ENCODE data around the gene SPOCK3.
"Not testable (repeated sequence)": the region's sequence is repeated elsewhere in the genome, so short reads cannot be mapped to it uniquely, and the experiment has no call there.

Gene SPOCK3

DNA sequence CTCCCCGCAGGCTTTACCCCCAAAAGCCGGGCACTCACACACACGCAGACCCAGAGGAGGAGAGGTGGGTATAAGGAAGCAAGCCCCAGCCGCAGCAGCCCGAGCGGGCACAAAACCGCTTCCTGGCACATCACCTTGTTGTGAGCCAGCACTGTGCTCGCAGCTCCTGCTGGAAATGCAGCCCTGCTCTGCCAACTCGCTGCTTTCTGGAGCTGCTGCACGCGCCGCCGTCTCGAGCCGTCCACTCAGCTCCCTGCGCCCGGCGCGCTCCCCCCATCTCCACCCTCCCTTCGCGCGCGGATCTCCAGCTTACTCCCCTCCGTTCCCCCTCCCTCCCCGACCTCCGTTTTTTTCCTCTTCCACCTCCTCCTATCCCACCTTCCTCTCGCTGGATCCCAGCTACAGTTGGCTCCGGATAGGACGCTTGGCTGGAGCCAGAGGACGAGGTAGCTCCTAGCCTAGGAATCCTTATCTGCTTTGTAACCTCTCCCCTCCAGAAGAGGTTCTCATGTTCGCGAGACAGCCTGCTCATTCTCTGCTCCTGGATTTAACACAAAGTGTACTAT, at the start of gene SPOCK3:
SPOCK3 (minus strand) TSS at position 179 of the 566 bp plus-strand sequence.
- TF ChIP-seq, protein P1, sequence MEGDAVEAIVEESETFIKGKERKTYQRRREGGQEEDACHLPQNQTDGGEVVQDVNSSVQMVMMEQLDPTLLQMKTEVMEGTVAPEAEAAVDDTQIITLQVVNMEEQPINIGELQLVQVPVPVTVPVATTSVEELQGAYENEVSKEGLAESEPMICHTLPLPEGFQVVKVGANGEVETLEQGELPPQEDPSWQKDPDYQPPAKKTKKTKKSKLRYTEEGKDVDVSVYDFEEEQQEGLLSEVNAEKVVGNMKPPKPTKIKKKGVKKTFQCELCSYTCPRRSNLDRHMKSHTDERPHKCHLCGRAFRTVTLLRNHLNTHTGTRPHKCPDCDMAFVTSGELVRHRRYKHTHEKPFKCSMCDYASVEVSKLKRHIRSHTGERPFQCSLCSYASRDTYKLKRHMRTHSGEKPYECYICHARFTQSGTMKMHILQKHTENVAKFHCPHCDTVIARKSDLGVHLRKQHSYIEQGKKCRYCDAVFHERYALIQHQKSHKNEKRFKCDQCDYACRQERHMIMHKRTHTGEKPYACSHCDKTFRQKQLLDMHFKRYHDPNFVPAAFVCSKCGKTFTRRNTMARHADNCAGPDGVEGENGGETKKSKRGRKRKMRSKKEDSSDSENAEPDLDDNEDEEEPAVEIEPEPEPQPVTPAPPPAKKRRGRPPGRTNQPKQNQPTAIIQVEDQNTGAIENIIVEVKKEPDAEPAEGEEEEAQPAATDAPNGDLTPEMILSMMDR (IDR thresholded peaks at IDR 0.05; ENCODE audit: poor library complexity, severe bottlenecking) = no peak
- Histone ChIP-seq H3K27me3 (ENCODE audit: insufficient read depth, poor library complexity, severe bottlenecking) (peaks cover 22% of the 10 kb centered on the region), H3K4me3 (ENCODE audit: severe bottlenecking) (peak within 1 kb of the TSS; percentile 35), H3K4me1 (ENCODE audit: insufficient read depth, poor library complexity, severe bottlenecking) (no peaks in the 10 kb centered on the region), H3K36me3 (ENCODE audit: low read depth) (no peaks in the 10 kb centered on the region), H3K27ac (ENCODE audit: poor library complexity, severe bottlenecking) (no peak within 1 kb of the TSS), H3K9me3 (ENCODE audit: severe bottlenecking) (no peaks in the 10 kb centered on the region)
- peak; percentile 52 for DNase-seq (ENCODE audit: low spot score)
- ATAC-seq (ENCODE audit: low read depth) = peak; percentile 94

DNA sequence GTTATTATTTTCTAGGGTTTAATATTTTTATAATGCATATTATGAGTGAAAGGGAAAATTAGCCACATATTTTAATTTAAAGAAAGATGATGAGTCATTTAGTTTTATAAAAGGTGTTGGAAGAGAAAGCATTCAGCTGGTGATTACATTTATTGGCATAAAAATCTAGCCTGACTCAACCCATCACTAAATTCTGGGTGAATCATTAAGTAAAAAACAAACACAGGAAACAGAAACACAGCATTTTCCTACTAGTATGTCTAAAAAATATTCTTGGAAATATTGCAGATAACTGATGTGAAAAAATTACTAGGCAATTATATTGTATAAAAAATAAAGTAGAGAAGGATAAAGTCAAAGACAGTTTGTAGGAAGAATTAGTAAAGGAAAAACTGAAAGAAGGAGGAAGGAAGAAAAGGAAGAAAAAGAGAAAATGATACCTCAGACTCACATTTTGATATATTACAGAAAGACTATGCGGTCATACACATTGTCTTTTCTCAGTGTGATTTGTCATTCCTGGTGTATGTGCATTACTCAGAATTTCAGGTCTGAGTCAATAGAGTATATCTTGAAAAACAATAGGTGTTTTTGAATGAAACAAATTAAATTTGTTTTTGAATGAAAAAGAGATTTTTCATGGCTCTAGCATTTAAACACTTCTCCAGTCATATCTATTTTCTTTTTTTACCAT, 48.0 kb upstream of the SPOCK3 start:
- Histone ChIP-seq H3K36me3 (ENCODE audit: low read depth) (no peaks in the 10 kb centered on the region), H3K27ac (ENCODE audit: poor library complexity, severe bottlenecking) (peak overlapping the region; percentile 68), H3K4me3 (ENCODE audit: severe bottlenecking) (peak overlapping the region; percentile 3), H3K27me3 (ENCODE audit: insufficient read depth, poor library complexity, severe bottlenecking) (no peaks in the 10 kb centered on the region), H3K4me1 (ENCODE audit: insufficient read depth, poor library complexity, severe bottlenecking) (peaks cover 14% of the 10 kb centered on the region), H3K9me3 (ENCODE audit: severe bottlenecking) (no peaks in the 10 kb centered on the region)
- peak; percentile 98 for ATAC-seq (ENCODE audit: low read depth)
- no peak for DNase-seq (ENCODE audit: low spot score)
- TF ChIP-seq, protein P1 (IDR thresholded peaks at IDR 0.05; ENCODE audit: poor library complexity, severe bottlenecking) = no peak

DNA sequence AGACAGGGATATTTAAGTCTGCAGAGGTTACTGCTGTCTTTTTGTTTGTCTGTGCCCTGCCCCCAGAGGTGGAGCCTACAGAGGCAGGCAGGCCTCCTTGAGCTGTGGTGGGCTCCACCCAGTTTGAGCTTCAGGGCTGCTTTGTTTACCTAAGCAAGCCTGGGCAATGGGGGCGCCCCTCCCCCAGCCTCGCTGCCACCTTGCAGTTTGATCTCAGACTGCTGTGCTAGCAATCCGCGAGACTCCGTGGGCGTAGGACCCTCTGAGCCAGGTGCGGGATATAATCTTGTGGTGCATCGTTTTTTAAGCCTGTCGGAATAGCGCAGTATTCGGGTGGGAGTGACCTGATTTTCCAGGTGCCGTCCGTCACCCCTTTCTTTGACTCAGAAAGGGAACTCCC, 47.3 kb upstream of the SPOCK3 start:
- H3K9me3 ChIP-seq (ENCODE audit: severe bottlenecking); ATAC-seq (ENCODE audit: low read depth); H3K4me3 ChIP-seq (ENCODE audit: severe bottlenecking); DNase-seq (ENCODE audit: low spot score); H3K27me3 ChIP-seq (ENCODE audit: insufficient read depth, poor library complexity, severe bottlenecking); H3K36me3 ChIP-seq (ENCODE audit: low read depth): not testable (repeated sequence)
- Histone ChIP-seq H3K27ac (ENCODE audit: poor library complexity, severe bottlenecking) (peak overlapping the region; percentile 68), H3K4me1 (ENCODE audit: insufficient read depth, poor library complexity, severe bottlenecking) (peaks cover 14% of the 10 kb centered on the region)

DNA sequence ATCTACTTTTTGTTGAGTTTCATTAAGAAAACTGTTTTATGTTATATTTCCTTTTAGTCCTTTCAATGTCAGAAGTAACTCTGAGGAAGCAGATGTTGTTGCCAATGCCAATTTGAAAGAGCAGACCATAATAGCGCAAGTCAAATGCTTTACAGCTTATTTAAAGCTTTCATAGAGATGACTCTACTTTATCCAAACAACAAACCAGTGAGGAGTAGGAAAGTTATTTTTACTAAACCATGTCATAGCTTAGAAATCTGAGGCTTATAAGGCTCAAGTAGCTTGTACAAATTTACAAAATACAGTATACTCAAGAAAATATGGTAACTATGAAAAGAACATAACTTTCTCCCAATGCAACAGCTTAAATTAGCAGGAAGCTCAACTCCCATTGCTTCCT, 40.1 kb upstream of the SPOCK3 start:
- Histone ChIP-seq H3K9me3 (ENCODE audit: severe bottlenecking) (no peaks in the 10 kb centered on the region), H3K4me1 (ENCODE audit: insufficient read depth, poor library complexity, severe bottlenecking) (no peaks in the 10 kb centered on the region), H3K27ac (ENCODE audit: poor library complexity, severe bottlenecking) (no peak overlapping the region), H3K27me3 (ENCODE audit: insufficient read depth, poor library complexity, severe bottlenecking) (no peaks in the 10 kb centered on the region), H3K36me3 (ENCODE audit: low read depth) (no peaks in the 10 kb centered on the region), H3K4me3 (ENCODE audit: severe bottlenecking) (no peak overlapping the region)
- DNase-seq (ENCODE audit: low spot score) (no peak), ATAC-seq (ENCODE audit: low read depth) (no peak)
- TF ChIP-seq, protein P1 (IDR thresholded peaks at IDR 0.05; ENCODE audit: poor library complexity, severe bottlenecking) = no peak

DNA sequence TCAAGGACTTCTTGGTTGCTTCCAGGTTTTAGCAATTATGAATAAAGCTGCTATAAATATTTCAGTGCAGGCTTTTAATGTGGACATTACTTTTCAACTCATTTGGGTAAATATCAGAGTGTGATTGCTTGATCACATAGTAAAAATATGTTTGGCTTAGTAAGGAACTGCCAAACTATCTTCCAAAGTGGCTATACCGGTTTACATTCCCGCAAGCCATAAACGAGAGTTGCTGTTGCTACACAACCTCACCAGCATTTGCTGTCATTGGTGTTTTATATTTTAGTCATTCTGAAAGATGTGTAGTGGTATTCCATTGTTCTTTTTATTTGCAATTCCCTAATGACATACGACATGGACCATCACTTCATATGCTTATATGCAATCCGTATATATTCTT, 30.9 kb upstream of the SPOCK3 start:
- Histone ChIP-seq H3K27ac (ENCODE audit: poor library complexity, severe bottlenecking) (no peak overlapping the region), H3K27me3 (ENCODE audit: insufficient read depth, poor library complexity, severe bottlenecking) (no peaks in the 10 kb centered on the region), H3K4me1 (ENCODE audit: insufficient read depth, poor library complexity, severe bottlenecking) (no peaks in the 10 kb centered on the region), H3K36me3 (ENCODE audit: low read depth) (no peaks in the 10 kb centered on the region), H3K4me3 (ENCODE audit: severe bottlenecking) (no peak overlapping the region), H3K9me3 (ENCODE audit: severe bottlenecking) (no peaks in the 10 kb centered on the region)
- TF ChIP-seq, protein P1 (IDR thresholded peaks at IDR 0.05; ENCODE audit: poor library complexity, severe bottlenecking) = no peak
- DNase-seq (ENCODE audit: low spot score) (no peak), ATAC-seq (ENCODE audit: low read depth) (no peak)
